AG09319 (cell line): Measurements from ENCODE around the gene TTC23L.

Experiments
- DNase-seq: peaks from one replicate; pipeline ENCODE4 v3.0.0-alpha.2; 2010; ENCODE audit warnings: low read depth; ENCODE audit errors: extremely low read depth
- CTCF ChIP-seq: IDR thresholded peaks from 2 replicates; pipeline ENCODE4 v1.5.1; 2011; ENCODE audit warnings: low read depth, mild to moderate bottlenecking, inconsistent platforms, low read length, moderate library complexity

TTC23L gene

GRCh38 chr5:34903260-34903659, 64.3 kb downstream of the TTC23L start:
- DNase-seq = no peak
- TF ChIP-seq CTCF = no peak

GRCh38 chr5:34905564-34905963, 66.6 kb downstream of the TTC23L start:
- peak; percentile 50 for TF ChIP-seq CTCF
- DNase-seq = no peak

- peak; percentile 67 for DNase-seq
- TF ChIP-seq CTCF = no peak
Measured at GRCh38 chr5:34913072-34913471, 74.1 kb downstream of the TTC23L start.

- TF ChIP-seq CTCF = no peak; the same call in 1 of the 2 replicates
- DNase-seq = no peak
Measured at GRCh38 chr5:34914671-34915138, 75.7 kb downstream of the TTC23L start.

- TF ChIP-seq CTCF = peak; percentile 25
Measured at GRCh38 chr5:34915139-34915855, 76.3 kb downstream of the TTC23L start, which contains the start of the genes BRIX1 and RAD1. TSS of gene BRIX1 (plus strand) at chr5:34915711. CDS start at chr5:34915739, 28 bp downstream. TSS of gene RAD1 (minus strand) at chr5:34915504. CDS start at chr5:34914892, 612 bp downstream.

GRCh38 chr5:34915856-34916192, 76.9 kb downstream of the TTC23L start:
- no peak for TF ChIP-seq CTCF
- DNase-seq = no peak

More at GRCh38 chr5:34915139-34915855, 76.3 kb downstream of the TTC23L start, which contains the start of the genes BRIX1 and RAD1:
- DNase-seq = peak; percentile 90

GRCh38 chr5:34916518-34916917, 77.6 kb downstream of the TTC23L start:
- no peak for DNase-seq
- TF ChIP-seq CTCF = no peak
